GM12878 (cell line): Measurements from ENCODE around the gene B3GALT5.

ENCODE experiments used
- EZH2 ChIP-seq: IDR thresholded peaks from 2 replicates; pipeline ENCODE4 v1.6.1; 2012; ENCODE audit warnings: low read depth, mild to moderate bottlenecking, control low read depth, inconsistent platforms, low read length, borderline replicate concordance; ENCODE audit not compliant: control insufficient read depth
- MAX ChIP-seq: IDR thresholded peaks from 2 replicates; pipeline ENCODE4 v1.6.1; 2012; ENCODE audit warnings: low read depth, low read length, improper control_type of control experiment
- TF ChIP-seq, protein P1 (sequence below): IDR thresholded peaks from 2 replicates; pipeline ENCODE4 v1.6.1; 2011; ENCODE audit warnings: low read depth, mild to moderate bottlenecking, low read length, moderate library complexity, borderline replicate concordance; ENCODE audit errors: extremely low read depth
- TF ChIP-seq, protein P2 (sequence below), 3 experiments: IDR thresholded peaks in 2 of 3; conservative IDR thresholded peaks in 1 of 3; 2 replicates each; pipeline ENCODE4 v1.5.1; 2011; ENCODE audit warnings: low read depth in 3 of 3, low read length in 3 of 3, mild to moderate bottlenecking in 3 of 3, control low read depth in 2 of 3, moderate library complexity in 2 of 3, inconsistent platforms in 1 of 3, mixed read lengths in 1 of 3; ENCODE audit not compliant: control insufficient read depth in 2 of 3, insufficient read depth in 1 of 3; ENCODE audit errors: extremely low read depth in 1 of 3

GRCh38 chr21:39707316-39707715 is 94.6 kb downstream of the B3GALT5 start:
- TF ChIP-seq MAX (no peak), EZH2 (no peak)
- TF ChIP-seq, protein P1, sequence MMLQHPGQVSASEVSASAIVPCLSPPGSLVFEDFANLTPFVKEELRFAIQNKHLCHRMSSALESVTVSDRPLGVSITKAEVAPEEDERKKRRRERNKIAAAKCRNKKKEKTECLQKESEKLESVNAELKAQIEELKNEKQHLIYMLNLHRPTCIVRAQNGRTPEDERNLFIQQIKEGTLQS = no peak
- TF ChIP-seq, protein P2, sequence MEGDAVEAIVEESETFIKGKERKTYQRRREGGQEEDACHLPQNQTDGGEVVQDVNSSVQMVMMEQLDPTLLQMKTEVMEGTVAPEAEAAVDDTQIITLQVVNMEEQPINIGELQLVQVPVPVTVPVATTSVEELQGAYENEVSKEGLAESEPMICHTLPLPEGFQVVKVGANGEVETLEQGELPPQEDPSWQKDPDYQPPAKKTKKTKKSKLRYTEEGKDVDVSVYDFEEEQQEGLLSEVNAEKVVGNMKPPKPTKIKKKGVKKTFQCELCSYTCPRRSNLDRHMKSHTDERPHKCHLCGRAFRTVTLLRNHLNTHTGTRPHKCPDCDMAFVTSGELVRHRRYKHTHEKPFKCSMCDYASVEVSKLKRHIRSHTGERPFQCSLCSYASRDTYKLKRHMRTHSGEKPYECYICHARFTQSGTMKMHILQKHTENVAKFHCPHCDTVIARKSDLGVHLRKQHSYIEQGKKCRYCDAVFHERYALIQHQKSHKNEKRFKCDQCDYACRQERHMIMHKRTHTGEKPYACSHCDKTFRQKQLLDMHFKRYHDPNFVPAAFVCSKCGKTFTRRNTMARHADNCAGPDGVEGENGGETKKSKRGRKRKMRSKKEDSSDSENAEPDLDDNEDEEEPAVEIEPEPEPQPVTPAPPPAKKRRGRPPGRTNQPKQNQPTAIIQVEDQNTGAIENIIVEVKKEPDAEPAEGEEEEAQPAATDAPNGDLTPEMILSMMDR (IDR thresholded peaks at IDR 0.05 in 2 of 3, conservative IDR thresholded peaks at IDR 0.05 in 1 of 3; ENCODE audit: control insufficient read depth in 2 of 3, extremely low read depth in 1 of 3, insufficient read depth in 1 of 3, low read depth in 3 of 3, low read length in 3 of 3) = no peak
